Erythroblast (primary cell): ENCODE data around the gene RAMACL.
"Not testable (repeated sequence)": the region's sequence is repeated elsewhere in the genome, so short reads cannot be mapped to it uniquely, and the experiment has no call there.

Experiments used
- DNase-seq, 2 experiments: peaks; one replicate each; lab custom pipeline; 2025; lab: John Stamatoyannopoulos, UW
- GATA1 ChIP-seq: IDR thresholded peaks from 2 replicates; pipeline ENCODE4 v1.6.1; 2011; ENCODE audit warnings: low read depth, mild to moderate bottlenecking, control low read depth, low read length, moderate library complexity
- POLR2A ChIP-seq: IDR thresholded peaks from 2 replicates; pipeline ENCODE4 v1.6.1; 2011; ENCODE audit warnings: mild to moderate bottlenecking, low read length

RAMACL gene

GRCh38 chr6:166586424-166587156 lies at the start of gene RAMACL:
Gene RAMACL (minus strand): TSS chr6:166586678. CDS start chr6:166586477, 201 bp downstream.
- TF ChIP-seq GATA1 (no peak), POLR2A (no peak)
- DNase-seq, result peak; percentile 9 to 30

DNA sequence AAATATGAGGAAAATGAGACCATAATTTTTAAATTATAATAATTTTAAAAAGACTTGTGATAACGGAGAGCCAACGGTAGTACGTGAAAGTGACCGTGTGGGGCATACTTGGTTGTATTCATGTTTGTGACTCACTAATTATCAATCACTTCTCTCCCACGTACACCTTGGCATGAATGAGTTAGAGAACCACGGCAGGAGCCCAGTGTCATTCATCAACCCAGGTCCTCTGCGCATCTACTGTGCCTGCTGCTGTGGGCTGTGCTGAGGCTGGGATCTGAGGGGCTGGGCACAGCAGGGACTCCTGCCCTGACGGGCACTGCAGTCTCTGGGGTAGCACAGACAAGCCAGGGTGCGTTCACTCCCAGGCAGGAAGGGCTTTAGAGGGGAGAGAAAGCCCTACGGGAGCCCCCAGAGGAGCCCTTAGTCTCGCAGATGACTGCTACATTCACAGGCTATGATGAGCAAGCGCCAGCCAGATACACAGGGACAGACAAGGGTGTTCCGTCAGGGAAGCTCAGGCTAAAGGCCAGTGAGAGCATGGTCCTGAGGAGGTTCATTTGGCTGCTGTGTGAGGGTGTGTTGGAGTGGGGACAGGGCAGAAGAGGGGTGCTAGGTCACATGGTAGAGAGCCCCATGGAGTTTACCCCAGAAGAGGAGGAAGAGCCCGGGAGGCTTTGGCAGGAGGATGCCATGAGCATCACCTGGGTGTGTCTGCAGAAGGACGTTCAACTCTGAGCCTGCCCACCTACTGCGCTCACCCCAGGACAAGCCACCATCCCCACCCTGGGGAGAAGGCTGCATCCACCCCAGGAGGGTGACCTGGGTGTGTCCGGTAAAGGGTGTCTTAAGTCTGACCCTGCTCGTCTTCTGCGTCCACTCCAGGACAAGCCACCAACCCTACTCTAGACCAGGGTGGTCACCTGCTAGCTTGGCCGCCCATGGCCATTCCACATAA lies 48.8 kb upstream of the RAMACL start:
- TF ChIP-seq GATA1, result no peak
- TF ChIP-seq POLR2A, result no peak
- no peak for DNase-seq

- not testable (repeated sequence) for DNase-seq
These were observed 48.1 kb upstream of the RAMACL start for GRCh38 chr6:166634581-166634980.

DNA sequence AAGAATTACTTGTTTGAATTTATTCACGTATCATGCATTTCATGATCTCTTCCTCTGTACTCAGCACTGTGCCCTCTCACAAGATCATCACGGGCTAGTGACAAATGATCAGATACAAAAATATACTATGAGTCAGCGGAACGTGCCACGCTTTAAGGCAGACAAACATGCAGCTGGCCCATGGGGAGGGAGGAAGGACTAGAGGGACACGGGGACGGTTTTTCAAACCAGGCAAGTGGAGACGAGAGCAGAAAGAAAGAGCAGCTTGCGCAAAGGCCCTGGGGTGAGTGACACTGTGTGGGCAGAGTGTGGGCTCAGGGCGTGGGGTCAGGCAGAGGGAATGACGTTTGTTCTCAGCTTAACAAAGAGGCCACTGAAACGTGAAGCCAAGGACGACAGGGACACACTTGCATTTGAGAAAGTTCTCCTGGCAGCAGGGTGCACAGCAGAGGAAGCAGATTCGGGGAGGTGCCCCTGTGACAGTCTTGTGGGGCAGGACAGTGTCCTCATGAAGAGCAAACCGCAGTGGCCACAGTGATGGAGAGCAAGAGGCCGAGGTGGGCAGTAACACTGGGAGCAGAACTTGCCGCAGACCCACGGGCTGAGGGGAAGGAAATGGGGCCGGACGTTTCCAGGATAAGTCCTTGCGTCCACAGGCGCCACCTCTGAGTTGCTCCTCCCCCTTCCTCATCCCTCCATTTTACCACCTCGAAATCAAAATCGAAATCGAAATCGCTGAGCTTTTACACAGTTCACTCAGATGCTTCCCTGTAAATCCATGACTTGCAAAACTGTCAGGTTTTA lies 47.5 kb upstream of the RAMACL start:
- TF ChIP-seq GATA1 (no peak), POLR2A (no peak)
- DNase-seq, result peak; percentile 59 to 66

DNA sequence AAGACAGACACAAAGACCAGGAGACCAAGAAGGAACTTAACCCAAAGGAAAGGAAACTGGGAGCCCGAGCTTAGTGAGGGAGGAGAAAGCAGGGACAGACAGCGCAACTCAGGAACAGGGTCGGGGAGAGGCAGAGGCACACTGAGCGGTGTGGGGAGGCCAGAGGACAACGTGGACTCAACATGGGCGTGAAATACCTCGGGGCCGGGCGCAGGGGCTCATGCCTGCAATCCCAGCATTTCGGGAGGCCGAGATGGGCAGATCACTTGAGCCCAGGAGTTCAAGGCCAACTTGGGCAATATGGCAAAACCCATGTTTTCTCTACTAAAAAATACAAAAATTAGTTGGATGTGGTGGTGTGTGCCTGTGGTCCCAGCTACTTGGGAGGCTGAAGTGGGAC lies 46.3 kb upstream of the RAMACL start:
- no peak for DNase-seq
- TF ChIP-seq GATA1 (no peak), POLR2A (no peak)

DNA sequence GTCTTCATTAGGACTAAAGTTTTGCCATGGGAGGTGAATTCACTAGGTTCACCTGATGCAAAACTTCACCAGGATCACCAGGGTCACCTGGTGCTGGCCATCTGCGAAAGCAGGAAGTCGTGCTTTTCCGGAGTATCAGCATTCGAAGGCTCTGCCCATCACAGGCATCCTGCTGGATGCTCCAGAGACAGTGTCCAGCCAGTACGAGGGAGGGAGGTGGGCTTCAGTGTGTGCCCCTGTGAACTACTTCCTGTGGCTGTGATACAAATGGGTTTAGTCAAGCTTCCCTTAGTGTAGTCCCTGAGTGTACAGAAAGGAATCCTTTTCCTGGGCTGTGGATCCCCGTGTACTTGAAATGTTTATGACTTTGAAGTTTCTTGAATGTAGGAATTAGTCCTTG lies 44.0 kb upstream of the RAMACL start:
- no peak for TF ChIP-seq POLR2A
- no peak for TF ChIP-seq GATA1
- no peak for DNase-seq

DNA sequence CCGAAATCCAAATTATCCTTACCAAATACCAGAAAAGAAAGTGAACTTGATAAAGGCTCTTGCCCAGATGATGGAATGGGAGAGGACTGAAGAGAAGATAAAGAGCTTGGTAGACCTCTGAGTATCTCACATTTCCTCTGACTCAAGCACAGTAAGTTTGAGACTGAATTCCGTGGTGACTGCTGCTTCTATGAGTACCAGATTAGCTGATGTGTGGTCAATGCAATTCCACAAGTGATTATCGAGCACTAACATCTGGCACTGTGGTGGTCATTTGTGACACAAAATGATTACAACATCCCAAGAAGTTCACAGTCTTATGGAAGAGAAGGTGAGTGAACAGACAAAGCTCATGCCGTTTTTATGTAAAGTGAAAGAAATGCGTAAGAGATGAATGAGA lies 43.1 kb upstream of the RAMACL start:
- DNase-seq, result peak; percentile 26 to 28
- no peak for TF ChIP-seq POLR2A
- TF ChIP-seq GATA1, result no peak

GRCh38 chr6:166627875-166628801 lies 41.7 kb upstream of the RAMACL start:
- DNase-seq, result peak; percentile 67 to 71
- TF ChIP-seq GATA1 (no peak), POLR2A (no peak)

GRCh38 chr6:166627033-166627874 lies 40.8 kb upstream of the RAMACL start, which contains the start of gene RPS6KA2:
Gene RPS6KA2 (minus strand): TSS chr6:166627251. CDS start chr6:166627019, 232 bp downstream.
- DNase-seq, result peak; percentile 98 to 99
- TF ChIP-seq GATA1 (no peak), POLR2A (peak; percentile 33)

DNA sequence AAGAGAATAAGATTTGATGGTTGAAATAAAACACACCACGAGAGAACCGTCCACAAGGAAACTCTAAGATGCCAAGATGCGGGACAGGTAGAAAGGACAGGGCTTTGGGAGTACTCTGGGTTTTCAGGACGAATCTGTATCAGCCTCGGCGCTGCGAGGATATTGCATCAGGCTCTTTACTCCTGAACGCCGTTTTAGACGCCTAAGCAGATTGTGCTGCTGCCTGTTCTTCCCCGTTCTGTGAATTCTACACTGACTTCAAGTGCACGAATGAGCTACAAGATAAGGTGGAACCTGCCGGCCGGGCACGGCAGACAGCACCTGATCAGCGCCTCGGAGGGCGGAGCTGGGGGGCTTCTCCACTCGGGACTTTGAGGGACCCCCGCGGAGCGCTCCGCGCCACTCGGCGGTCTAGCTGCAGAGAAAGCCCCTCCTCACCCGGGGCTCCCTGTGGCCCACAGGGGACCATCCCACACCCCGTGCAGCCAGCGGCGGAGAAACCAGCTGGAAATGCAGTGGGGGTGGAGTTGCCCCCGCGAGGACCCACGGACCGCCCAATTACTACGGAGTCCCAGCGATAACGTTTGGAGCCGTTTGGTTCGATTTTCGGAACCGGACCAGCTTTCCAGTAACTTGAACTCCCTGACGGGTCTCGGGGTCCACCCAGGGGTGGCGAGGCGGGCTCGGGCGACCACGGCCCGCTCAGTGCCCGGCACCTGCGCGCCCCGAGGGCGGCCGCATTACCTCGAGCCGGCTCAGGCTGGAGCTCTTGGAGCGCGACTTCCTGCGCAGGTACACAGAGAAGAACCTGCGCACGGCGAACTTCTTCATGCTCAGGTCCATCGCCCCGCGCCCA lies 39.9 kb upstream of the RAMACL start:
- peak; percentile 25 to 35 for DNase-seq
- TF ChIP-seq GATA1 (no peak), POLR2A (no peak)

DNA sequence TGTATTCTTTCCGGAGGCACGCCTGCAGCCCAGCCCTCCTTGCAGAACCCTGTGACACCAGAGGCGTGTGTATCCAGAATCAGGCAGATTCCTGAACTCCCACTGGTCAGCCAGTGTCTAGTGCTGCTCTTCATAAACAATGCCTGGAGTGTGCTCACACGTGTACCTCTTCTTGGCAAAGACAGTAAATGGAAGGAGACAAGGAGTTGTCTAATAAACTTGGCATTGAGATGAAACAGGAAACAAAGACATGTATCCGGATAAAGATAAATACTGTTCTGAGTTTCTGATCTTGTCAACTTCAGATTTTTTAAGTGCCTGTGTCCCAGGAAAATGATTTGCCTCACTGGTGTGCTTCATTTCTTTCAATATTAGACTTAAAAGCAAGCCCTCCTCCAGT lies 38.9 kb upstream of the RAMACL start:
- TF ChIP-seq GATA1, result no peak
- TF ChIP-seq POLR2A, result no peak
- no peak for DNase-seq
